K562 (cell line): Measurements from ENCODE around the gene MOB3B. TPM values are rescaled to one million over a fixed set of nuclear protein-coding genes. Genes with fewer than 3 reads are reported as not detected.

Experiments
- ATAC-seq: fragments of 200-7000 bp; cut with Tn5 transposase; 3 replicates; pipeline ENCODE4 v1.9.1; 2020; ENCODE audit warnings: moderate library complexity
- BruUV-seq: library from RNA; stranded (reverse); fragments of 400-500 nt; replicated peaks from 2 replicates; lab custom pipeline; 2021; lab: Mats Ljungman, UMichigan
- CTCF ChIA-PET: fragments of 300-600 bp; formaldehyde crosslinking; extraction: SDS; loops from one replicate; lab custom pipeline; 2021; ENCODE audit warnings: low intra/inter-chr PET ratio; lab: Yijun Ruan, JAX
- POLR2A ChIA-PET: fragments of 300-600, 350-650 bp; sonication (Branson Sonifier 250); formaldehyde crosslinking; extraction: SDS; loops from one replicate; lab custom pipeline; 2021; ENCODE audit warnings: antibody characterized with exemption, inconsistent platforms; lab: Yijun Ruan, JAX
- DNase-seq, 4 experiments: peaks; one replicate each; pipeline versions ENCODE4 v3.0.0 to v3.0.0-alpha.2; 2011 to 2018; ENCODE audit warnings: low spot score in 3 of 4, mixed read lengths in 3 of 4; ENCODE audit errors: extremely low read depth in 1 of 4
- FAIRE-seq: peaks from 2 replicates; lab custom pipeline; 2011; peaks lifted over from hg19 to GRCh38; lab: Jason Lieb, UNC
- H2AFZ ChIP-seq: 2 replicates; pipeline ENCODE4 v1.6.0; 2011; ENCODE audit warnings: low read depth, low read length, control low read depth, inconsistent platforms
- H3K27ac ChIP-seq: fragments of 200-600 bp; 3 replicates; pipeline ENCODE4 v1.8.0; 2011; ENCODE audit warnings: low read depth, mild to moderate bottlenecking, control low read depth, inconsistent platforms, low read length, moderate library complexity, mixed read lengths; ENCODE audit errors: extremely low read depth
- H3K27me3 ChIP-seq, 2 experiments: fragments of 300-600 bp in 1 of 2; 2 replicates in 1 of 2; 3 replicates in 1 of 2; pipeline versions ENCODE4 v1.6.0 to v1.8.0; 2011; ENCODE audit warnings: inconsistent platforms in 2 of 2, low read length in 2 of 2, mild to moderate bottlenecking in 1 of 2, mixed read lengths in 1 of 2, moderate library complexity in 1 of 2; ENCODE audit not compliant: control insufficient read depth in 2 of 2, insufficient read depth in 2 of 2
- H3K36me3 ChIP-seq: fragments of 300-600 bp; 3 replicates; pipeline ENCODE4 v1.8.0; 2011; ENCODE audit warnings: mild to moderate bottlenecking, low read length, inconsistent platforms; ENCODE audit not compliant: control insufficient read depth, insufficient read depth
- H3K4me1 ChIP-seq, 2 experiments: fragments of 200-600 bp in 1 of 2; replicated peaks in 1 of 2; 2 replicates in 1 of 2; 3 replicates in 1 of 2; pipeline versions ENCODE4 v1.5.1 to v1.8.0; 2011; ENCODE audit warnings: inconsistent platforms in 2 of 2, low read length in 2 of 2, mild to moderate bottlenecking in 1 of 2, mixed read lengths in 1 of 2, moderate library complexity in 1 of 2; ENCODE audit not compliant: control insufficient read depth in 2 of 2, insufficient read depth in 2 of 2
- H3K4me2 ChIP-seq: 2 replicates; pipeline ENCODE4 v1.6.1; 2011; ENCODE audit warnings: low read length, control low read depth, inconsistent platforms, mixed read lengths; ENCODE audit not compliant: insufficient read depth
- H3K4me3 ChIP-seq: fragments of 200-600 bp; sonication (generic), shearing (Covaris generic); 2 replicates; pipeline ENCODE4 v1.5.1; 2016; ENCODE audit warnings: control low read depth, inconsistent platforms
- H3K79me2 ChIP-seq: fragments of 200-600 bp; 3 replicates; pipeline ENCODE4 v1.8.0; 2011; ENCODE audit warnings: low read length, inconsistent platforms; ENCODE audit not compliant: control insufficient read depth, insufficient read depth
- H3K9ac ChIP-seq, 2 experiments: 2 replicates each; pipeline versions ENCODE4 v1.6.0 to v1.6.1; 2011; ENCODE audit warnings: low read depth in 2 of 2, low read length in 2 of 2, control low read depth in 1 of 2, inconsistent platforms in 1 of 2, mild to moderate bottlenecking in 1 of 2, mixed read lengths in 1 of 2; ENCODE audit not compliant: insufficient read depth in 1 of 2
- H3K9me1 ChIP-seq: one replicate; pipeline ENCODE4 v1.6.0; 2011; ENCODE audit warnings: inconsistent platforms, mild to moderate bottlenecking, low read length, moderate library complexity; ENCODE audit not compliant: control insufficient read depth, insufficient read depth
- H3K9me3 ChIP-seq: replicated peaks from 2 replicates; pipeline ENCODE4 v1.5.1; 2011; ENCODE audit warnings: low read depth, low read length, inconsistent platforms; ENCODE audit not compliant: control insufficient read depth, insufficient read depth
- H4K20me1 ChIP-seq: replicated peaks from 2 replicates; pipeline ENCODE4 v1.6.1; 2011; ENCODE audit warnings: low read length, inconsistent platforms, mixed read lengths; ENCODE audit not compliant: control insufficient read depth, insufficient read depth
- ARID1B ChIP-seq: fragments of 450-650 bp; IDR thresholded peaks from 2 replicates; pipeline ENCODE4 v1.6.1; 2016; ENCODE audit warnings: antibody characterized with exemption, mild to moderate bottlenecking, inconsistent platforms
- BDP1 ChIP-seq: IDR thresholded peaks from 3 replicates; pipeline ENCODE4 v1.6.1; 2011; ENCODE audit not compliant: insufficient read length, insufficient read depth
- BRD9 ChIP-seq: fragments of 450-650 bp; IDR thresholded peaks from 2 replicates; pipeline ENCODE4 v1.6.1; 2018; ENCODE audit warnings: low read depth; ENCODE audit not compliant: partially characterized antibody
- C11orf30 ChIP-seq: fragments of 450-650 bp; IDR thresholded peaks from 2 replicates; pipeline ENCODE4 v1.6.1; 2016; ENCODE audit warnings: low read depth, mild to moderate bottlenecking
- CBFA2T3 ChIP-seq: fragments of 450-650 bp; IDR thresholded peaks from 2 replicates; pipeline ENCODE4 v1.6.1; 2017
- ERF ChIP-seq: fragments of 450-650 bp; formaldehyde crosslinking; IDR thresholded peaks from 2 replicates; pipeline ENCODE4 v1.4.0; 2020; ENCODE audit warnings: mild to moderate bottlenecking, mixed read lengths
- FOXK2 ChIP-seq, 2 experiments: fragments of 450-650 bp; IDR thresholded peaks in 1 of 2; conservative IDR thresholded peaks in 1 of 2; 2 replicates each; pipeline ENCODE4 v1.6.1; 2016; ENCODE audit warnings: low read depth in 2 of 2, mild to moderate bottlenecking in 1 of 2
- HIVEP1 ChIP-seq: fragments of 250-450 bp; sonication (Bioruptor Pico); IDR thresholded peaks from 2 replicates; pipeline ENCODE4 v1.4.0; 2020; ENCODE audit warnings: mild to moderate bottlenecking
- MLX ChIP-seq, 2 experiments: fragments of 450-650 bp in 1 of 2; sonication (generic) in 1 of 2; formaldehyde crosslinking; conservative IDR thresholded peaks; 2 replicates each; pipeline versions ENCODE4 v1.4.0 to v1.8.1; 2020 to 2022; ENCODE audit warnings: mild to moderate bottlenecking in 1 of 2, missing genetic modification reagents in 1 of 2
- MNT ChIP-seq, 2 experiments: fragments of 450-650 bp; conservative IDR thresholded peaks; 2 replicates each; pipeline ENCODE4 v1.6.1; 2017; ENCODE audit warnings: mild to moderate bottlenecking in 2 of 2, moderate library complexity in 2 of 2
- MYC ChIP-seq, 2 experiments: fragments of 250-450 bp in 1 of 2; sonication (Bioruptor Pico) in 1 of 2; IDR thresholded peaks; 2 replicates each; pipeline versions ENCODE4 v1.5.1 to v1.6.1; 2012 to 2021; ENCODE audit warnings: low read depth in 2 of 2, borderline replicate concordance in 1 of 2, improper control_type of control experiment in 1 of 2, low read length in 1 of 2, mild to moderate bottlenecking in 1 of 2, moderate library complexity in 1 of 2
- STAG1 ChIP-seq: sonication (generic); formaldehyde crosslinking; IDR thresholded peaks from 2 replicates; pipeline ENCODE4 v1.5.0; 2020; ENCODE audit warnings: missing genetic modification reagents, borderline replicate concordance
- WGBS: fragments of 100-300 bp; shearing (Covaris generic); methylation state at CpG from one replicate; pipeline ENCODE4 v1.1.6; 2016; ENCODE audit warnings: low coverage, mixed read lengths; ENCODE audit not compliant: insufficient coverage; ENCODE audit errors: missing lambda C conversion rate; 5-methylcytosine and 5-hydroxymethylcytosine counted together
- in situ Hi-C: fragments of 300-500 bp; cut with MboI; formaldehyde crosslinking; loops from 4 replicates; pipeline ENCODE4 v1.15.0; 2018; ENCODE audit warnings: inconsistent platforms, mixed read lengths
- intact Hi-C: fragments of 100-400 bp; cut with micrococcal nuclease; formaldehyde crosslinking; loops from 2 replicates; pipeline ENCODE4 v1.14.2; 2022
- polyA plus RNA-seq, 8 experiments: library from polyadenylated mRNA; depleted of rRNA in 4 of 8; stranded (reverse) in 5 of 8; unstranded in 3 of 8; fragments of >200 nt; fragmentation: Nextera tagmentation in 2 of 8; fragmentation: Illumina TruSeq in 1 of 8; extraction: Ambion mirVana in 2 of 8; extraction: Trizol in 1 of 8; gene quantifications; 2 replicates each; pipeline versions ENCODE4 v1.2.1 to v1.2.3, GENCODE V29; 2011 to 2014; ENCODE audit warnings: inconsistent platforms in 1 of 8, missing spikeins in 1 of 8
- total RNA-seq, 7 experiments: library from RNA; depleted of rRNA in 6 of 7; stranded (reverse); fragments of >200 nt in 6 of 7; fragmentation: Illumina TruSeq in 2 of 7; extraction: Trizol in 2 of 7; gene quantifications; 2 replicates each; pipeline versions ENCODE4 v1.2.1 to v1.2.3, GENCODE V29; 2011 to 2021; ENCODE audit warnings: low replicate concordance in 1 of 7
- TF ChIP-seq, protein P1 (sequence below): fragments of 250-450 bp; sonication (Bioruptor Pico); IDR thresholded peaks from 2 replicates; pipeline ENCODE4 v1.5.0; 2020; ENCODE audit warnings: mild to moderate bottlenecking, borderline replicate concordance
- TF ChIP-seq, protein P2 (sequence below): fragments of 250-450 bp; sonication (Bioruptor Pico); IDR thresholded peaks from 2 replicates; pipeline ENCODE4 v1.5.0; 2021; ENCODE audit warnings: mild to moderate bottlenecking, moderate library complexity

Gene MOB3B
- total and polyA plus RNA-seq, 9 of the 15 experiments (the other 6 are each of a cell fraction or from before 2014, with no cell fraction given), result 3.6 to 12.8 (median 7.2) TPM

DNA sequence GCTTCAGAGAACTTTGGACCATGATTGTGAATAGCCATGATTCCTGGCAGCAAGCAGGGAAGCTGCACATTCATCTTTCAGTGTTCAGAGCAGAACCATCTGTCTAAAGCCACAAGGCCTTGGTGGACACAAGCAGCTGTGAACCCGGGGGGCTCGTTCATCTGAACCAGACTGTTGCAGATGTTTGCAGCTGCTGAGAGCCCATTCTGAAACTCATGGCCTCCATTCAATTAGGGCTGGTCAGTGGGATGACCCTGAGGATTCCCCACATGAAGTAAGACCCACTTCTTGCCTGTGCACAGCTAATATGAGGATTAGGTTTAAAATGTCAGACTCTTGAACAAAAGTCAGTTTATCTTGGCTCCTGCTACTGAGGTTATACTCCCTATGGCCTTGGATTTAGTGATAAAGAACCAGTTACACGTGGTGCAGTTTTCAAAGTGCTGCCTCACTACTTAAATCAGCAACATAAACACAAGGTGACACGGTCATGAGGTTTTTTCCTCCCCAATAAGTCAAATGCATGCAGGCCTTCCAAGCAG is 115.3 kb downstream of the MOB3B start:
- Histone ChIP-seq H3K79me2 (peaks cover 56% of the 10 kb centered on the region), H3K9me3 (no peaks in the 10 kb centered on the region), H3K27me3 (no peaks in the 10 kb centered on the region), H3K27ac (no peak overlapping the region), H3K4me2 (no peak overlapping the region; the same call in 1 of the 2 replicates), H4K20me1 (no peaks in the 10 kb centered on the region), H3K9me1 (no peaks in the 10 kb centered on the region), H3K4me3 (no peak overlapping the region), H3K36me3 (no peaks in the 10 kb centered on the region), H2AFZ (no peak overlapping the region), H3K9ac (no peak overlapping the region), H3K4me1 (peaks cover 0 to 10% of the 10 kb centered on the region in 2 experiments; a peak in 3 of 5 replicates)
- no TSS peak for BruUV-seq
- intact Hi-C loops (no loop called here), in situ Hi-C loops (no loop called here)
- DNase-seq (peak in 2 of 4 experiments; percentile 17 to 49), ATAC-seq (peak; percentile 70), FAIRE-seq (no peak)
- POLR2A ChIA-PET, result no interaction called here
- CTCF ChIA-PET, result no interaction called here
- WGBS, result 0% methylated on average over 2 of the region's 4 CpGs
- TF ChIP-seq, protein P1, sequence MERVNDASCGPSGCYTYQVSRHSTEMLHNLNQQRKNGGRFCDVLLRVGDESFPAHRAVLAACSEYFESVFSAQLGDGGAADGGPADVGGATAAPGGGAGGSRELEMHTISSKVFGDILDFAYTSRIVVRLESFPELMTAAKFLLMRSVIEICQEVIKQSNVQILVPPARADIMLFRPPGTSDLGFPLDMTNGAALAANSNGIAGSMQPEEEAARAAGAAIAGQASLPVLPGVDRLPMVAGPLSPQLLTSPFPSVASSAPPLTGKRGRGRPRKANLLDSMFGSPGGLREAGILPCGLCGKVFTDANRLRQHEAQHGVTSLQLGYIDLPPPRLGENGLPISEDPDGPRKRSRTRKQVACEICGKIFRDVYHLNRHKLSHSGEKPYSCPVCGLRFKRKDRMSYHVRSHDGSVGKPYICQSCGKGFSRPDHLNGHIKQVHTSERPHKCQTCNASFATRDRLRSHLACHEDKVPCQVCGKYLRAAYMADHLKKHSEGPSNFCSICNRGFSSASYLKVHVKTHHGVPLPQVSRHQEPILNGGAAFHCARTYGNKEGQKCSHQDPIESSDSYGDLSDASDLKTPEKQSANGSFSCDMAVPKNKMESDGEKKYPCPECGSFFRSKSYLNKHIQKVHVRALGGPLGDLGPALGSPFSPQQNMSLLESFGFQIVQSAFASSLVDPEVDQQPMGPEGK (CRISPR knock-in tag), result no peak
- no peak for TF ChIP-seq HIVEP1 (CRISPR knock-in tag)
- no peak for TF ChIP-seq ERF (CRISPR knock-in tag)
- TF ChIP-seq FOXK2 (conservative IDR thresholded peaks at IDR 0.05 in 1 of 2, IDR thresholded peaks at IDR 0.05 in 1 of 2; ENCODE audit: low read depth in 2 of 2), result peak; percentile 59 to 68
- TF ChIP-seq MYC (IDR thresholded peaks at IDR 0.05; ENCODE audit: low read depth, low read length), result peak; percentile 53; the same call in 1 of the 2 replicates
- no peak for TF ChIP-seq MYC (CRISPR knock-in tag; IDR thresholded peaks at IDR 0.05; ENCODE audit: borderline replicate concordance, low read depth)
- TF ChIP-seq MNT (conservative IDR thresholded peaks at IDR 0.05), result peak; percentile 75 to 86
- TF ChIP-seq, protein P2, sequence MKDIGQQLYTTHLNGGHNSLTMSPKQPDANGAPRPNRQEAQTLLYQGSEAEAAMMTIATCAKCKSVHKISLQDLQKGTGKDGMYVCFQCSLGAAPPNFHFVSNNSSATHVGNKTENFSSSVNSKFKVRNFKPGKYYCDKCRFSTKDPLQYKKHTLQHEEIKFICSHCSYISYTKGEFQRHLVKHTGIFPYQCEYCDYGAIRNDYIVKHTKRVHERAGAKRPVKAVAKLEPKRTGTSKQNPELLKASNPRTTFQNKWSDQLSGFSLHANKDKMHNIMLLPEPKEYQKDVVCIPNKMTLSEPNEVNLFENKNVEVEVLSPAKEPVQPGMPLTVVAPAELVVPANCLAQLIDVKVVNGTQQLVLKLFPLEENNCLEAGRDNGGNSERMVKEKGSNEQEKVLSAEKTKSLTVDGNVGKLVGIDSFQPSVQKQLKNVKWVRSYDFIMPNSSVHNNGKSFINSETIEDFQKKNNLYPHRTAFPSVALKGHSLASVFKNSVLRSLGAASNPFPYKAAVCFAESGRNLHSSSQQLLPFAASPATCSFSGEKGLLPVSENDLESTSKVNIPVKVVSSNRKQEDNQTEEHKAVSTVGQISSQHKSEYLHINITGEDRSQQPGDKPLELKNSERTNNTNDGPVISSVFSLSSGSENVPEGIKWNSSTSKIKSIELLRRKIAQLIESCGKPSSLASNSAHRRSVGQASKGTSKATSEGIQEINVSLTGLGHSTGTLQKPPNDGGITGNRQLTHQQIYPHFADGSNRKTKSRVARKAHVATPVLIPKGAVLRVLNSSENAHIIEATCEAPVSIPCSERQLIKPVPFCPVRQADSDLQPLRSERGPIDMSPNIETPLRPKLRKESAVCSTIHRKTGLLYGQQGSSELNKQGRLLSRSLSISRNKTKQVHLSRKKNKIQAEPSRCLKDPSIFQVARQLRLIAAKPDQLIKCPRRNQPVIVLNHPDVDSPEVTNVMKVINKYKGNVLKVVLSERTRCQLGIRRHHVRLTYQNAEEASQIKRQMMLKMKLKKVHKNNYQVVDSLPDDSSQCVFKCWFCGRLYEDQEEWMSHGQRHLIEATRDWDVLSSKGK, result no peak
- no peak for TF ChIP-seq MLX (CRISPR knock-in tag; conservative IDR thresholded peaks at IDR 0.05)
- TF ChIP-seq ARID1B, result peak; percentile 20; the same call in 1 of the 2 replicates
- no peak for TF ChIP-seq STAG1 (CRISPR knock-in tag)
- TF ChIP-seq CBFA2T3, result peak; percentile 48; the same call in 1 of the 2 replicates
- TF ChIP-seq C11orf30, result 0 out of 2 replicates have a peak, but pooled peaks have one; percentile 13
- no peak for TF ChIP-seq BRD9
- no peak for TF ChIP-seq BDP1
